Measurements from ENCODE around the gene GNAS-AS1. TPM values are rescaled to one million over a fixed set of nuclear protein-coding genes. Genes with fewer than 3 reads are reported as not detected.

Gene GNAS-AS1
- total RNA-seq, 4 donors from 2014 or later: 0.42 to 0.59 TPM; not detected in 2

DNA sequence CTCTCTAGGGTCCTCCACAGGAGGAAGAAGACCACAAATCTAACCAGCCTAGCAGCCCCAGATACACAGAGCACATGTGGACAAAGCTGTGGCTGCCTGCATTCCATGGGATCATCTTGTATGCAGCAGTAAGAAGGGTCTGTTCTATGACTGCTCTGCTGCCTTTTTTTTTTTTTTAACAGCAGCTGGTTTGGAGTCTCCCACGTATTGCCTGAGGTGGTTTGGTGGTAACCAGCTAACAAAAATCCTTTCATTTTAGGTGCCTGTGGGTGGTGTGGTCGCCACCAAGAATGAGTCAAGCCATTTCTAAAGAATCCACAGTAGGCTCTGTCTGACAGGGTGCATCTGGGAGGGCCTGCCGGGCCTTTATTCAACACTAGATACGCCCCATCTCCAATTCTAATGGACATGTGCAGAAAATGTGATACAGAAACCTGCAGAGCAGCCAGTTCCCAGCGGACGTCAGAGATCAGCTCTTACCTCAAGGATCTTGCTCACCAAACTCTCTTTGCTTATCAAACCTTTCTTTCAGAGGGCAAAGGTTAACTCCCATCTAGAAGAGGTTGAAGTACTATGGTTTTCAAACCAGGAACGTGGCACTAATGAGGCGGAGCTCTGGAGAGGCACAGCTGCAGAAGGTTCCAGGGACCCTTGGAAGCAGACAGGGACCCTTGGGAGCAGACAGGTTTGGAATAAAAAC is 32.0 kb downstream of the GNAS-AS1 start:
- H3K4me1 ChIP-seq: no peaks in the 10 kb centered on the region
- H3K4me3 ChIP-seq: no peak overlapping the region
- no peak for DNase-seq (ENCODE audit: low spot score in 2 of 2)
- no peaks in the 10 kb centered on the region for H3K27me3 ChIP-seq
- H3K36me3 ChIP-seq: no peaks in the 10 kb centered on the region
- peaks cover 0 to 5% (median 0%) of the 10 kb centered on the region in 4 donors for H3K9me3 ChIP-seq
- TF ChIP-seq EP300 (IDR thresholded peaks at IDR 0.05) (no peak), POLR2A (IDR thresholded peaks at IDR 0.05) (no peak)
- TF ChIP-seq, protein P1, sequence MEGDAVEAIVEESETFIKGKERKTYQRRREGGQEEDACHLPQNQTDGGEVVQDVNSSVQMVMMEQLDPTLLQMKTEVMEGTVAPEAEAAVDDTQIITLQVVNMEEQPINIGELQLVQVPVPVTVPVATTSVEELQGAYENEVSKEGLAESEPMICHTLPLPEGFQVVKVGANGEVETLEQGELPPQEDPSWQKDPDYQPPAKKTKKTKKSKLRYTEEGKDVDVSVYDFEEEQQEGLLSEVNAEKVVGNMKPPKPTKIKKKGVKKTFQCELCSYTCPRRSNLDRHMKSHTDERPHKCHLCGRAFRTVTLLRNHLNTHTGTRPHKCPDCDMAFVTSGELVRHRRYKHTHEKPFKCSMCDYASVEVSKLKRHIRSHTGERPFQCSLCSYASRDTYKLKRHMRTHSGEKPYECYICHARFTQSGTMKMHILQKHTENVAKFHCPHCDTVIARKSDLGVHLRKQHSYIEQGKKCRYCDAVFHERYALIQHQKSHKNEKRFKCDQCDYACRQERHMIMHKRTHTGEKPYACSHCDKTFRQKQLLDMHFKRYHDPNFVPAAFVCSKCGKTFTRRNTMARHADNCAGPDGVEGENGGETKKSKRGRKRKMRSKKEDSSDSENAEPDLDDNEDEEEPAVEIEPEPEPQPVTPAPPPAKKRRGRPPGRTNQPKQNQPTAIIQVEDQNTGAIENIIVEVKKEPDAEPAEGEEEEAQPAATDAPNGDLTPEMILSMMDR (IDR thresholded peaks at IDR 0.05): no peak
- H3K27ac ChIP-seq: no peak overlapping the region
- 58 to 63% methylated on average over 8 of the region's 8 CpGs for WGBS, 2 donors

DNA sequence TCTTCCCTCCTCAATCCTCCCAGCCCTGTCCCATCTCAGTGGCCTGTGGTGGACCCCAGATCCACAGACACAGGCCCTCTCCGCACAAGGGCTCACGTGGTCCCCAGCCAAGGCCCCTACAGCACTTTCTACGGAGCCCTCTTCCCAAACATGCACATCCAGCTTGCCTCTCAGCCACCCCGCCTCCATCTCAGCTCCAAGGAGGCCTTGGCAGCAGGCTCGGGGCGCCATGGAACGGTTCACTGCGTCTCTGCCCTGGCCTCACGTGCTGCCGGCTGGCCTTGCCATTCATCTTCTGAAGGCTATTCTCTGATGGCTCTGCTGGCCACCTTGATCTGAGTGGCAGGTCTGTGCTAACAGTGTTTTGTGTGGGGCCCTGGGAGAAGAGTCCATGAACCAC is 33.0 kb downstream of the GNAS-AS1 start:
- WGBS, 2 donors: 93 to 97% methylated on average over 10 of the region's 10 CpGs
- Histone ChIP-seq H3K27ac (no peak overlapping the region), H3K36me3 (no peaks in the 10 kb centered on the region), H3K4me1 (no peaks in the 10 kb centered on the region), H3K4me3 (no peak overlapping the region), H3K27me3 (no peaks in the 10 kb centered on the region), H3K9me3 (peaks cover 0 to 8% (median 0%) of the 10 kb centered on the region in 4 donors)
- no peak for DNase-seq (ENCODE audit: low spot score in 2 of 2)
- TF ChIP-seq, protein P1 (IDR thresholded peaks at IDR 0.05): no peak
- no peak for TF ChIP-seq POLR2A (IDR thresholded peaks at IDR 0.05)
- no peak for TF ChIP-seq EP300 (IDR thresholded peaks at IDR 0.05)

DNA sequence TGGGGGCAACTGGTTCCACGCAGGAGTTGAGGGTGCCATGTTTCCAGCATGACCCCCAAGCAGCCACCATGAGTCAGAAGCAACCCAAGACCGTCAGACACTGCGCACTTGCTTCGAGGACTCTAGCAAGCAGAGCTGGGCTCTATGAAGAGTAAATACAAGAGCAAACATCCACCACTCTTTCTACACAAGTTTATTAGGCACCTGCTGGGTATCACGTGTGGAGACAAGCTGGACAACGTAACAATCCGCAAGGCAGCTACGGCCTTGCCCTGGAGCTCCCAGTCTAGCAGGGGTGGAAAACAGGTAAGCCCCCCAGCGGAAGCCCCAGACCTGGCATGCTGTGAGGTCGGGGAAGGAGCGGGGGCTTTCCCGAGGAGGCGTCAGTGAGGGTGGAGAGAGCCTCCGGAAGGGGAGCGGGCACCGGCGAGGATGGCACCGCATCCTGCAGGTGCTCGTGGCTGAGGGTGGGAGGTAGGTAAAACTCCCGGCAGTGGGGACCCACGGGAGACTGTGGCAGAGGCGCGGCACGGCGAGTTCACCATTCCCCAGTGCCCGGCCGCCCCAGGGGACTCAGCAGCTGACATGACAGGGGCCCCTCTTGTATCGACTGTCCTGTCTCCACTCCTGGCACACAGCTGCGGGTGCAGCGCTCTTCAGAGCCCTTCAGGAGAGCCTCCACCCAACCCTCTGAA is 33.6 kb downstream of the GNAS-AS1 start:
- Histone ChIP-seq H3K9me3 (peaks cover 0 to 11% (median 0%) of the 10 kb centered on the region in 4 donors), H3K36me3 (no peaks in the 10 kb centered on the region), H3K27ac (no peak overlapping the region), H3K27me3 (peaks cover 0 to 3% of the 10 kb centered on the region in 2 donors), H3K4me3 (no peak overlapping the region), H3K4me1 (no peaks in the 10 kb centered on the region)
- TF ChIP-seq EP300 (IDR thresholded peaks at IDR 0.05) (no peak), POLR2A (IDR thresholded peaks at IDR 0.05) (no peak)
- TF ChIP-seq, protein P1 (IDR thresholded peaks at IDR 0.05): no peak
- WGBS, 2 donors: 92 to 95% methylated on average over 28 to 29 of the region's 30 CpGs
- no peak for DNase-seq (ENCODE audit: low spot score in 2 of 2)

DNA sequence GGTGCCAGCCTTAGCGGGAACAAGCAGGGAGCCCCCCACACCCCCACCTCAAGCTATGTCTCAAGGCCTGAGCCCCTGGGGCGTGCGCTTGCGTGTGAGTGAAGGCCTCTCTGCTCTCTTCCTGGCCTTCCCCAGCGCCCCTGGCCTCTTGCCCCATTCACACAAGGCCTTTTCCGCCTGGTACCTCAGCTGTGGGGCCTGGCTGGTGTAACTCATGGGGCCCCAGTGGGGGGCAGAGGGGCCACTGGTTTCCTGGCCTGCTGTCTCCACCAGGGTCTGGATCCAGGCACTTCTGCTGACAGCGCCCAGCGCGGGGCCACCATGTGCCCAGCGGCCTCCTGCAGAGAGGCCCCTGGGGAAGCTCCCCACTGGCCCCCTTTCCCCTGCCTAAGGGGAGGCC is 34.7 kb downstream of the GNAS-AS1 start:
- H3K27me3 ChIP-seq: peaks cover 0 to 13% of the 10 kb centered on the region in 2 donors
- H3K27ac ChIP-seq: no peak overlapping the region
- H3K4me3 ChIP-seq: no peak overlapping the region
- TF ChIP-seq, protein P1 (IDR thresholded peaks at IDR 0.05): no peak
- no peak for TF ChIP-seq POLR2A (IDR thresholded peaks at IDR 0.05)
- TF ChIP-seq EP300 (IDR thresholded peaks at IDR 0.05): no peak
- H3K4me1 ChIP-seq: no peaks in the 10 kb centered on the region
- peaks cover 0 to 11% (median 0%) of the 10 kb centered on the region in 4 donors for H3K9me3 ChIP-seq
- WGBS, 2 donors: 87 to 90% methylated on average over 10 of the region's 10 CpGs
- H3K36me3 ChIP-seq: no peaks in the 10 kb centered on the region
- DNase-seq (ENCODE audit: low spot score in 2 of 2): no peak

DNA sequence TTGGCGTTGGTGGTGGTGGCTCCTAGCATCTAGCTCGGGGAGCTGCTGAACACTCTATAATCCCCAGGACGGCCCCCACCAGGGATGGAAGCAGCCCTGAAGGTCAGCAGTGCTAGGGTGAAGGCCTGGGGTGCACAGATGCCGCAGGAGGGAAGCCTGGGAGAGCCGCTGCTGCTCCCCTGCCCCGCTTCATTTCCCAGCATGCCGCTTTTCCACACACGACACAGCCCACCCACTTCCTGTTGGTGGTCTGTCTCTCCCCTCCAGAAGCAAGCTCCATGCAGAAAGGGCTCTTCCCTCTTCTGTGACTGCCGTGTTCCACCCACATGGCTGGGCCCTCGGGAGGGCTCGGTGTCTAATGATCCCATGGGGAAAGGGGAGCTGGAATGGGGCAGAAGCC is 35.3 kb downstream of the GNAS-AS1 start:
- no peaks in the 10 kb centered on the region for H3K36me3 ChIP-seq
- no peaks in the 10 kb centered on the region for H3K4me1 ChIP-seq
- peaks cover 0 to 10% (median 0%) of the 10 kb centered on the region in 4 donors for H3K9me3 ChIP-seq
- peaks cover 0 to 19% of the 10 kb centered on the region in 2 donors for H3K27me3 ChIP-seq
- no peak overlapping the region for H3K27ac ChIP-seq
- TF ChIP-seq, protein P1 (IDR thresholded peaks at IDR 0.05): no peak
- no peak for TF ChIP-seq POLR2A (IDR thresholded peaks at IDR 0.05)
- no peak for TF ChIP-seq EP300 (IDR thresholded peaks at IDR 0.05)
- no peak overlapping the region for H3K4me3 ChIP-seq
- no peak for DNase-seq (ENCODE audit: low spot score in 2 of 2)
- 64 to 66% methylated on average over 11 of the region's 11 CpGs for WGBS, 2 donors
